ENCODE results near the gene KHDRBS2. TPM values are rescaled to one million over a fixed set of nuclear protein-coding genes. Genes with fewer than 3 reads are reported as not detected.
"Not testable (repeated sequence)": the region's sequence is repeated elsewhere in the genome, so short reads cannot be mapped to it uniquely, and the experiment has no call there.

Gene KHDRBS2
- total RNA-seq, 1 donor from 2014 or later: 1.7 TPM

DNA sequence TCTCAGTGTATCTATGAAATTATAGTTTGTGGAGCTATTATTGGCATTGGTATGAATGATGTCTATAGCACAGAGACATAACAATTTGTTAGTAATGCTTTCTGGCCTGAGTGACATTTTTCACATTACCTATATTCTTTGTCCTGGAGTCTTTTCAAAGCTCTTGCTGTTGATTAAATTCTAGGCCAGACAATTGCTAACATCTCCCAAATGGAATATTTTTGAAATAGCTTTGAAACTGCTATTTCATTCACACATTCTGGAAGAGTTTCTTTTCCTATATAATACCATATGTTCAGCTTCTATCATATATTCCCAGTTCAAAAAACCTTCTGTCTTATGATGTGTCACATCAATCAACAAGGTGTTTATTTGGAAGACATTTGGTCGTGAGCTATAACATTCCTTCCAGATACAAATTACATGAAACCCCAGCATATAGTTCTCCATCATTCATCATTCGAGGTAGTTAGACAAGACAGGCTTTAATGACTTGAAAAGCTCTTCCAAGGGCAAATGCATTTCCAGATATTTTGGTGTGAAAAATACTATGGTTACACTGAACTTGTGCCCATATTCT is 452.8 kb downstream of the KHDRBS2 start:
- Histone ChIP-seq H3K9me3 (no peaks in the 10 kb centered on the region), H3K4me3 (no peak overlapping the region), H3K36me3 (no peaks in the 10 kb centered on the region), H3K27ac (no peak overlapping the region), H3K4me1 (no peaks in the 10 kb centered on the region), H3K27me3 (no peaks in the 10 kb centered on the region)
- TF ChIP-seq, protein P1, sequence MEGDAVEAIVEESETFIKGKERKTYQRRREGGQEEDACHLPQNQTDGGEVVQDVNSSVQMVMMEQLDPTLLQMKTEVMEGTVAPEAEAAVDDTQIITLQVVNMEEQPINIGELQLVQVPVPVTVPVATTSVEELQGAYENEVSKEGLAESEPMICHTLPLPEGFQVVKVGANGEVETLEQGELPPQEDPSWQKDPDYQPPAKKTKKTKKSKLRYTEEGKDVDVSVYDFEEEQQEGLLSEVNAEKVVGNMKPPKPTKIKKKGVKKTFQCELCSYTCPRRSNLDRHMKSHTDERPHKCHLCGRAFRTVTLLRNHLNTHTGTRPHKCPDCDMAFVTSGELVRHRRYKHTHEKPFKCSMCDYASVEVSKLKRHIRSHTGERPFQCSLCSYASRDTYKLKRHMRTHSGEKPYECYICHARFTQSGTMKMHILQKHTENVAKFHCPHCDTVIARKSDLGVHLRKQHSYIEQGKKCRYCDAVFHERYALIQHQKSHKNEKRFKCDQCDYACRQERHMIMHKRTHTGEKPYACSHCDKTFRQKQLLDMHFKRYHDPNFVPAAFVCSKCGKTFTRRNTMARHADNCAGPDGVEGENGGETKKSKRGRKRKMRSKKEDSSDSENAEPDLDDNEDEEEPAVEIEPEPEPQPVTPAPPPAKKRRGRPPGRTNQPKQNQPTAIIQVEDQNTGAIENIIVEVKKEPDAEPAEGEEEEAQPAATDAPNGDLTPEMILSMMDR (IDR thresholded peaks at IDR 0.05): no peak
- TF ChIP-seq POLR2AphosphoS5 (IDR thresholded peaks at IDR 0.05; ENCODE audit: insufficient read depth in 1 of 2, low read depth in 1 of 2) (no peak), POLR2A (IDR thresholded peaks at IDR 0.05) (no peak)
- DNase-seq (ENCODE audit: extremely low spot score in 2 of 2): no peak
- intact Hi-C loops (cut with DNase I): no loop called here

DNA sequence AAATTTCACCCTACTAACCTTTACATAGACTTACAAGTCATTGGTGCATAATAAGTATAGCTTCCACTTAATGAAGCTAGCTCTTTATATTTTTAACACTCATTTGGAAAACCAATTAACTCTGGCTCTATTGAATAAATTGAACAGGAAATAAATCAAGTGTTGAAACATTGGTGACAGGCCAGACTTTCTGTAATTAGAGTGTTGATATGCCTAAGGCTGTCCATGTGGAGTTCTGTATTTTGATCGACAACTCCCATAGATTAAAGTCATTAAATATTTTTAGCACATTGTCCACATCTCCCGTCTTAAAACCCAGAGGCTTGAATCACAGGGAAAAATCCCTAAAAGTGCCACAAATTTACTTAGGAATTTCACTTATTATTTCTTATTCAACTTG is 468.3 kb downstream of the KHDRBS2 start:
- no peak for TF ChIP-seq POLR2A (IDR thresholded peaks at IDR 0.05)
- TF ChIP-seq, protein P1 (IDR thresholded peaks at IDR 0.05): no peak
- TF ChIP-seq POLR2AphosphoS5 (IDR thresholded peaks at IDR 0.05; ENCODE audit: insufficient read depth in 1 of 2, low read depth in 1 of 2): no peak
- H3K27me3 ChIP-seq: no peaks in the 10 kb centered on the region
- no peak for DNase-seq (ENCODE audit: extremely low spot score in 2 of 2)
- no peak overlapping the region for H3K4me3 ChIP-seq
- no peaks in the 10 kb centered on the region for H3K9me3 ChIP-seq
- no peaks in the 10 kb centered on the region for H3K4me1 ChIP-seq
- no peaks in the 10 kb centered on the region for H3K36me3 ChIP-seq
- intact Hi-C loops (cut with DNase I): no loop called here
- no peak overlapping the region for H3K27ac ChIP-seq

DNA sequence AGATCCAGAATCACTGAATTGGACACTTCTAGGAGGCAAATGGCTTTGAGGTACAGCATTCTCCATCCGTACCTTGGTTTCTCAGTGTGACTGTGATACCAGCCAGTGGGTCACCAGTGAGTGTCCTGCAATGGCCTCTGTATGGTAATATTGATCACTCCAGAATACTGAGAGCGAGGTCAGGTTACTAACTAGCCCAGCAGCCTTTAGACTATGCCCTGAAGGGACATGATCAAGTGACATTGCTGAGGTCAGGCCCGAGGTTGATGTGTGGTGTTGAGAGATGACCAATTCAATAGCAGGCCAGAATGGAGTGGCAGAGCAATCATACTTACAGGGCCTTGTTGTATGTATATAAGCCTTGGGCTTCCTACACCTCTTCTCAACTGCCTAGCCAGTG is 476.0 kb downstream of the KHDRBS2 start:
- no peaks in the 10 kb centered on the region for H3K27me3 ChIP-seq
- TF ChIP-seq, protein P1 (IDR thresholded peaks at IDR 0.05): no peak
- TF ChIP-seq POLR2A (IDR thresholded peaks at IDR 0.05): no peak
- no peak for TF ChIP-seq POLR2AphosphoS5 (IDR thresholded peaks at IDR 0.05; ENCODE audit: insufficient read depth in 1 of 2, low read depth in 1 of 2)

DNA sequence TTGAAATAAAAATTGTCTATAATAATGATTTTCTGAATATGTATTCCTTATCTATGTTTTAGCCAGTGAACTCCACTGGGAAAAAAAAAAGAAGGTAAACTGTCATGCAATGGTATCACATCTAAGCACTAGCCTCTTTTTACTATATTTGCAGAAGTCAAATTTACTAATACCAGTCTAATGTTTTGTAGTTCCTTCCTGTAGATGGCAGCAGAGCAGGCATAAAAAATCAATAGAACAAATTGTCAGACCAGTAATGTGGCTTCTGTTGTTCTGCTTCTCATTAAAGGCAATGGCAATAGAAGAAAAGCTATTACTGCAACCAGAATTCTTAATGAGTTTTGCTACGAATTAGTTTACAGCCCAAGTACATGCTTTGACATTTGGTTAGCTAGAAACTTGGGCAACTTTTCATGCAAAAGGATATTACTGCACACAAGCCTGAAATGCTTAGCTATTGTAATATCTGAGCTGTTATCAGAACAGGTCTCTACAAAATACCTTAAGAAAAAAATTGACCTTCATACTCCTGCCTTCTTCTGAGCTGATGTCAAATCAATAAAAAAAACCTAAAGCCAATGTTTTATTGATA is 476.9 kb downstream of the KHDRBS2 start:
- no peaks in the 10 kb centered on the region for H3K4me1 ChIP-seq
- H3K4me3 ChIP-seq: no peak overlapping the region
- no peaks in the 10 kb centered on the region for H3K9me3 ChIP-seq
- no peak overlapping the region for H3K27ac ChIP-seq
- no peak for DNase-seq (ENCODE audit: extremely low spot score in 2 of 2)
- no peaks in the 10 kb centered on the region for H3K36me3 ChIP-seq
- intact Hi-C loops (cut with DNase I): no loop called here
- TF ChIP-seq POLR2A (IDR thresholded peaks at IDR 0.05) (no peak), POLR2AphosphoS5 (IDR thresholded peaks at IDR 0.05; ENCODE audit: insufficient read depth in 1 of 2, low read depth in 1 of 2) (no peak)
- TF ChIP-seq, protein P1 (IDR thresholded peaks at IDR 0.05): no peak
- no peaks in the 10 kb centered on the region for H3K27me3 ChIP-seq

More for the DNA sequence above, 476.0 kb downstream of the KHDRBS2 start:
- H3K4me1 ChIP-seq: no peaks in the 10 kb centered on the region
- no peak overlapping the region for H3K4me3 ChIP-seq
- intact Hi-C loops (cut with DNase I): no loop called here
- no peaks in the 10 kb centered on the region for H3K9me3 ChIP-seq
- DNase-seq (ENCODE audit: extremely low spot score in 2 of 2): no peak
- H3K27ac ChIP-seq: no peak overlapping the region
- H3K36me3 ChIP-seq: no peaks in the 10 kb centered on the region

DNA sequence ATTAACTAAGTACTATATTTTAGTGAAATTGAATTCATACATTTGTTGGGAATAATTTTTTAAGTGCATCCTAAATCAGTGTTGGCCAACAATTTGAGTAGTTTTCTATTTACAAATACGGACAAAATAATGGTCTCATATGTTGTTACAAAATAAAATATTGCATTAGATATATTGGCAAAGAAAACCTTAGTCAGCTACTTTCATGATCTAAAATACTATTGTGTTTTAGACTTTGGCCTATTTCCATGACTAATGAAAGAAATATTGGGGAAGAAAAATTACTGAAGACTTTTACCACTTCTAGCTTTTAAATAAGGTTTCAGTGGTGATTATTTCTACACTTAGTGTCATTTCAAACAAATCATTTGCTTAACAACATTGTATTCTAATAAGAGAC is 498.0 kb downstream of the KHDRBS2 start:
- Histone ChIP-seq H3K4me3 (no peak overlapping the region), H3K27ac (no peak overlapping the region), H3K27me3 (no peaks in the 10 kb centered on the region), H3K4me1 (no peaks in the 10 kb centered on the region), H3K9me3 (no peaks in the 10 kb centered on the region), H3K36me3 (no peaks in the 10 kb centered on the region)
- intact Hi-C loops (cut with DNase I): no loop called here
- DNase-seq (ENCODE audit: extremely low spot score in 2 of 2): no peak
- no peak for TF ChIP-seq POLR2A (IDR thresholded peaks at IDR 0.05)
- TF ChIP-seq, protein P1 (IDR thresholded peaks at IDR 0.05): no peak
- no peak for TF ChIP-seq POLR2AphosphoS5 (IDR thresholded peaks at IDR 0.05; ENCODE audit: insufficient read depth in 1 of 2, low read depth in 1 of 2)

DNA sequence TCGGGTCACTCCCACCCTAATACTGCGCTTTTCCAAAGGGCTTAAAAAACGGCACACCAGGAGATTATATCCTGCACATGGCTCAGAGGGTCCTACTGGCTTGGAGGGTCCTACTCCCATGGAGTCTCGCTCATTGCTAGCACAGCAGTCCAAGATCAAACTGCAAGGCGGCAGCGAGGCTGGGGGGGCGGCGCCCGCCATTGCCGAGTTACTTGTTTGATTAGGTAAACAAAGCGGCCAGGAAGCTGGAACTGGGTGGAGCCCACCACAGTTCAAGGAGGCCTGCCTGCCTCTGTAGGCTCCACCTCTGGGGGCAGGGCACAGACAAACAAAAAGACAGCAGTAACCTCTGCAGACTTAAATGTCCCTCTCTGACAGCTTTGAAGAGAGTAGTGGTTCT is 516.6 kb downstream of the KHDRBS2 start:
- intact Hi-C loops (cut with DNase I); DNase-seq (ENCODE audit: extremely low spot score in 2 of 2); H3K9me3 ChIP-seq; H3K4me1 ChIP-seq; H3K36me3 ChIP-seq; H3K27ac ChIP-seq; H3K4me3 ChIP-seq; H3K27me3 ChIP-seq: not testable (repeated sequence)
